ENCODE results near the gene FOXO1. TPM values are rescaled to one million over a fixed set of nuclear protein-coding genes. Genes with fewer than 3 reads are reported as not detected.

FOXO1 gene
- total and polyA plus RNA-seq, 2 donors (not counting 1 experiment from before 2014, with no cell fraction given), result 1.9 to 2.5 TPM

GRCh38 chr13:40688781-40689180 lies 22.3 kb upstream of the FOXO1 start:
- Histone ChIP-seq H3K36me3 (ENCODE audit: control insufficient read depth, insufficient read depth, low read length) (no peaks in the 10 kb centered on the region), H3K4me1 (ENCODE audit: control insufficient read depth, extremely low read depth, insufficient read depth, low read length) (no peaks in the 10 kb centered on the region), H2AFZ (ENCODE audit: low read length) (no peak overlapping the region), H3K9ac (ENCODE audit: insufficient read depth, low read length) (no peak overlapping the region), H4K20me1 (ENCODE audit: control insufficient read depth, extremely low read depth, insufficient read depth, low read length) (no peaks in the 10 kb centered on the region), H3K9me3 (ENCODE audit: control insufficient read depth, insufficient read depth, low read depth, low read length) (no peaks in the 10 kb centered on the region), H3K27ac (ENCODE audit: insufficient read depth, low read length) (no peak overlapping the region), H3K4me3 (replicated peaks in 1 of 4; ENCODE audit: control extremely low read depth in 1 of 4, insufficient read depth in 1 of 4, low read depth in 3 of 4, low read length in 4 of 4) (no peak overlapping the region), H3K27me3 (ENCODE audit: control insufficient read depth, insufficient read depth, low read length) (no peaks in the 10 kb centered on the region), H3K79me2 (ENCODE audit: control insufficient read depth, insufficient read depth, low read length) (no peaks in the 10 kb centered on the region), H3K4me2 (ENCODE audit: extremely low read depth, insufficient read depth, low read length) (no peak overlapping the region)
- TF ChIP-seq, protein P1, sequence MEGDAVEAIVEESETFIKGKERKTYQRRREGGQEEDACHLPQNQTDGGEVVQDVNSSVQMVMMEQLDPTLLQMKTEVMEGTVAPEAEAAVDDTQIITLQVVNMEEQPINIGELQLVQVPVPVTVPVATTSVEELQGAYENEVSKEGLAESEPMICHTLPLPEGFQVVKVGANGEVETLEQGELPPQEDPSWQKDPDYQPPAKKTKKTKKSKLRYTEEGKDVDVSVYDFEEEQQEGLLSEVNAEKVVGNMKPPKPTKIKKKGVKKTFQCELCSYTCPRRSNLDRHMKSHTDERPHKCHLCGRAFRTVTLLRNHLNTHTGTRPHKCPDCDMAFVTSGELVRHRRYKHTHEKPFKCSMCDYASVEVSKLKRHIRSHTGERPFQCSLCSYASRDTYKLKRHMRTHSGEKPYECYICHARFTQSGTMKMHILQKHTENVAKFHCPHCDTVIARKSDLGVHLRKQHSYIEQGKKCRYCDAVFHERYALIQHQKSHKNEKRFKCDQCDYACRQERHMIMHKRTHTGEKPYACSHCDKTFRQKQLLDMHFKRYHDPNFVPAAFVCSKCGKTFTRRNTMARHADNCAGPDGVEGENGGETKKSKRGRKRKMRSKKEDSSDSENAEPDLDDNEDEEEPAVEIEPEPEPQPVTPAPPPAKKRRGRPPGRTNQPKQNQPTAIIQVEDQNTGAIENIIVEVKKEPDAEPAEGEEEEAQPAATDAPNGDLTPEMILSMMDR (conservative IDR thresholded peaks at IDR 0.05 in 1 of 2, IDR thresholded peaks at IDR 0.05 in 1 of 2; ENCODE audit: low read depth in 1 of 2, low read length in 2 of 2), result no peak
- no peak for TF ChIP-seq EZH2 (IDR thresholded peaks at IDR 0.05; ENCODE audit: low read length, missing control alignments)
- DNase-seq (ENCODE audit: low read depth in 2 of 2), result no peak

DNA sequence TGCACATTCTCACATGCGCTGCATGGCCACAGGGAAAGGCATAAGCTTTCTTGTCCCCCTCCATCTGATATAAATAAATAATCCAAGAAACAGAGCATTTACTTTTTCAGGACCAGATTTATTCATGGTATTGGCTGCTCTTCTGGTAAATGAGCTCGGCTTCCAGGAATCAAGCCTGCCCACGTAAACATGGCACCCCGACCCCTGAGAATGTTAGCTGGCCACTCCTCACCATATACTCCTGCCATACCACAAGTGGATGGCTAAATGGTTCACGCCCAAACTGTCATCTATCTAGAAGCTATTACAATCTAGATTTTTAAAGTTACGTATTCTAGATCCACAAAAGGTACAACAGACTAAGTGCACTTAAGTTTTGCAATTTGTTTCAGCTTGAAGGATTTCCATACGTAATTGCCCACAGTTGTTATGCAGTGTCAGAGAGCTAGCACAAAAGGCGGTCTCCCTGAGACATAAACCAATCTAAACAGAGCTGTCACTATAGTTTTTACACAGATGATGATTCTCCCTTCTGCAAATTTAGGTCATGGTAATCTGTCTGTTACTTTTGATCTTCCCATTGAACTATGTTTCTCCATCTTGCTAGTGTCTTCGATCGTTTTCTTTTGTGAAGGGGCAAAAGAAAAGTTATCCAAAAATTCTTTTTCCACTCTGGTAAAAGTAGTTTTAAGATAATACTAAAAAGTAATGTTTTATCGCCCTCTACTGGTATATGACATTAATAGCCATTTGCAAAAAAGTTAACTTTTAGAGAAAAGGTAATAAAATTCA lies 16.2 kb upstream of the FOXO1 start:
- Histone ChIP-seq H3K4me3 (replicated peaks in 1 of 4; ENCODE audit: control extremely low read depth in 1 of 4, insufficient read depth in 1 of 4, low read depth in 3 of 4, low read length in 4 of 4) (peak overlapping the region in 1 of 4 experiments; percentile 5), H3K4me1 (ENCODE audit: control insufficient read depth, extremely low read depth, insufficient read depth, low read length) (no peaks in the 10 kb centered on the region), H3K36me3 (ENCODE audit: control insufficient read depth, insufficient read depth, low read length) (no peaks in the 10 kb centered on the region), H4K20me1 (ENCODE audit: control insufficient read depth, extremely low read depth, insufficient read depth, low read length) (no peaks in the 10 kb centered on the region), H3K9ac (ENCODE audit: insufficient read depth, low read length) (no peak overlapping the region), H3K27ac (ENCODE audit: insufficient read depth, low read length) (no peak overlapping the region), H3K9me3 (ENCODE audit: control insufficient read depth, insufficient read depth, low read depth, low read length) (no peaks in the 10 kb centered on the region), H2AFZ (ENCODE audit: low read length) (no peak overlapping the region), H3K79me2 (ENCODE audit: control insufficient read depth, insufficient read depth, low read length) (no peaks in the 10 kb centered on the region), H3K27me3 (ENCODE audit: control insufficient read depth, insufficient read depth, low read length) (no peaks in the 10 kb centered on the region), H3K4me2 (ENCODE audit: extremely low read depth, insufficient read depth, low read length) (peak overlapping the region; percentile 29)
- TF ChIP-seq, protein P1 (conservative IDR thresholded peaks at IDR 0.05 in 1 of 2, IDR thresholded peaks at IDR 0.05 in 1 of 2; ENCODE audit: low read depth in 1 of 2, low read length in 2 of 2), result no peak
- TF ChIP-seq EZH2 (IDR thresholded peaks at IDR 0.05; ENCODE audit: low read length, missing control alignments), result no peak
- peak; percentile 39 to 62 for DNase-seq (ENCODE audit: low read depth in 2 of 2)

GRCh38 chr13:40681341-40682146 lies 15.1 kb upstream of the FOXO1 start:
- Histone ChIP-seq H2AFZ (ENCODE audit: low read length) (no peak overlapping the region), H3K27me3 (ENCODE audit: control insufficient read depth, insufficient read depth, low read length) (no peaks in the 10 kb centered on the region), H3K9me3 (ENCODE audit: control insufficient read depth, insufficient read depth, low read depth, low read length) (no peaks in the 10 kb centered on the region), H3K4me3 (replicated peaks in 1 of 4; ENCODE audit: control extremely low read depth in 1 of 4, insufficient read depth in 1 of 4, low read depth in 3 of 4, low read length in 4 of 4) (no peak overlapping the region), H3K9ac (ENCODE audit: insufficient read depth, low read length) (no peak overlapping the region), H4K20me1 (ENCODE audit: control insufficient read depth, extremely low read depth, insufficient read depth, low read length) (no peaks in the 10 kb centered on the region), H3K36me3 (ENCODE audit: control insufficient read depth, insufficient read depth, low read length) (no peaks in the 10 kb centered on the region), H3K79me2 (ENCODE audit: control insufficient read depth, insufficient read depth, low read length) (no peaks in the 10 kb centered on the region), H3K27ac (ENCODE audit: insufficient read depth, low read length) (no peak overlapping the region), H3K4me2 (ENCODE audit: extremely low read depth, insufficient read depth, low read length) (no peak overlapping the region), H3K4me1 (ENCODE audit: control insufficient read depth, extremely low read depth, insufficient read depth, low read length) (no peaks in the 10 kb centered on the region)
- DNase-seq (ENCODE audit: low read depth in 2 of 2), result peak in 1 of 2 donors; percentile 50
- TF ChIP-seq, protein P1 (conservative IDR thresholded peaks at IDR 0.05 in 1 of 2, IDR thresholded peaks at IDR 0.05 in 1 of 2; ENCODE audit: low read depth in 1 of 2, low read length in 2 of 2), result no peak
- TF ChIP-seq EZH2 (IDR thresholded peaks at IDR 0.05; ENCODE audit: low read length, missing control alignments), result no peak
